Bronchial epithelial cell (primary cell): ENCODE data around the gene ANKS1B. TPM values are rescaled to one million over a fixed set of nuclear protein-coding genes. Genes with fewer than 3 reads are reported as not detected.

ENCODE experiments used
- DNase-seq: peaks from one replicate; pipeline ENCODE4 v3.0.0-alpha.2; 2010; ENCODE audit warnings: low read depth
- FAIRE-seq: peaks from 2 replicates; lab custom pipeline; 2011; peaks lifted over from hg19 to GRCh38; lab: Jason Lieb, UNC
- H3K27me3 ChIP-seq: 2 replicates; pipeline ENCODE4 v1.5.1; 2011; ENCODE audit warnings: low read length; ENCODE audit not compliant: control insufficient read depth, insufficient read depth
- H3K36me3 ChIP-seq: 2 replicates; pipeline ENCODE4 v1.5.1; 2011; ENCODE audit warnings: low read length; ENCODE audit not compliant: control insufficient read depth, insufficient read depth
- H3K4me3 ChIP-seq: 2 replicates; pipeline ENCODE4 v1.5.1; 2011; ENCODE audit warnings: mild to moderate bottlenecking, low read depth, low read length, control low read depth
- total RNA-seq: library from RNA; depleted of rRNA; stranded (reverse); fragments of >200 nt; gene quantifications from 2 replicates; pipeline ENCODE4 v1.2.1, GENCODE V29; 2014
- TF ChIP-seq, protein P1 (sequence below): IDR thresholded peaks from 2 replicates; pipeline ENCODE4 v1.5.1; 2011; ENCODE audit warnings: mild to moderate bottlenecking, moderate library complexity, low read length, control low read depth, inconsistent platforms; ENCODE audit not compliant: insufficient read depth, severe bottlenecking

The ANKS1B gene
- total RNA-seq, 1 donor from 2014 or later = 0.26 TPM

DNA sequence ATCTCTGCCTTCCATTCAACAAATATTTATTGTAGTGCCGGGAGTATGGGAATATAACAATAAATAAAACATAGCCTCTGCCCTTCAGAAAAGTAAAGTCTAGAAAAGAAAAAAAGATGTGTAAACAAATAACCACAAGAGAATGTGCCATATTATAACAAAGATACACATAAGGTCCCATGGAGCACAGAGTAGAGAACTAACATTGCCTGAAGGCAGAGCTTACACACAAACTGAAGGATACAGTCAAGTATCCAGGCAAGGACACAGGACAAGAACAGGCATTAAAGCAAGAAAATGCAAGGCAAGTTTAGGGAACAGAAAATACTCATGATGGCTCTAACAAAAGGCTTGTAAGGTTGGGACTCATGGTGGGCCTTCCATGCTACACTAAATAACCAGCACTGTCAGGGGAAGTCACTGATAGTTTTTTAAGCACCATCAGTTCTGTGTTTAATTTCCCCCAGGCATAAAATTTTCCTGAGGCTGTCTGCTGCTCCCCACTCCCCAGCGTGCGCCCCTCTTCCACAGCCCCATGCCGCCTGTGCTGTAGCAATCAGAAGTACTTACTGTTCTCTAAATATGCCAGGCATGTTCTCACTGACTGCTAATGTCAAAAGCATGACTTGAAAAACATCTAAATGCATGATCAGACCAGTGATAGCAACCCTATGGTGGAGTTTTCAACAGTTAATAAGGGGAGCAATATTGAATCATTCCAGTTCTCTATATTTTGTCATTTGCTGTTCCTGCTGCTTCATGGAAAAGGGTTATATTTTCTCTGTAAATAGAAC is 77.8 kb downstream of the ANKS1B start:
- DNase-seq (no peak), FAIRE-seq (peak; percentile 58)
- no peaks in the 10 kb centered on the region for H3K36me3 ChIP-seq
- H3K27me3 ChIP-seq = no peaks in the 10 kb centered on the region
- TF ChIP-seq, protein P1, sequence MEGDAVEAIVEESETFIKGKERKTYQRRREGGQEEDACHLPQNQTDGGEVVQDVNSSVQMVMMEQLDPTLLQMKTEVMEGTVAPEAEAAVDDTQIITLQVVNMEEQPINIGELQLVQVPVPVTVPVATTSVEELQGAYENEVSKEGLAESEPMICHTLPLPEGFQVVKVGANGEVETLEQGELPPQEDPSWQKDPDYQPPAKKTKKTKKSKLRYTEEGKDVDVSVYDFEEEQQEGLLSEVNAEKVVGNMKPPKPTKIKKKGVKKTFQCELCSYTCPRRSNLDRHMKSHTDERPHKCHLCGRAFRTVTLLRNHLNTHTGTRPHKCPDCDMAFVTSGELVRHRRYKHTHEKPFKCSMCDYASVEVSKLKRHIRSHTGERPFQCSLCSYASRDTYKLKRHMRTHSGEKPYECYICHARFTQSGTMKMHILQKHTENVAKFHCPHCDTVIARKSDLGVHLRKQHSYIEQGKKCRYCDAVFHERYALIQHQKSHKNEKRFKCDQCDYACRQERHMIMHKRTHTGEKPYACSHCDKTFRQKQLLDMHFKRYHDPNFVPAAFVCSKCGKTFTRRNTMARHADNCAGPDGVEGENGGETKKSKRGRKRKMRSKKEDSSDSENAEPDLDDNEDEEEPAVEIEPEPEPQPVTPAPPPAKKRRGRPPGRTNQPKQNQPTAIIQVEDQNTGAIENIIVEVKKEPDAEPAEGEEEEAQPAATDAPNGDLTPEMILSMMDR = no peak
- no peak overlapping the region for H3K4me3 ChIP-seq

DNA sequence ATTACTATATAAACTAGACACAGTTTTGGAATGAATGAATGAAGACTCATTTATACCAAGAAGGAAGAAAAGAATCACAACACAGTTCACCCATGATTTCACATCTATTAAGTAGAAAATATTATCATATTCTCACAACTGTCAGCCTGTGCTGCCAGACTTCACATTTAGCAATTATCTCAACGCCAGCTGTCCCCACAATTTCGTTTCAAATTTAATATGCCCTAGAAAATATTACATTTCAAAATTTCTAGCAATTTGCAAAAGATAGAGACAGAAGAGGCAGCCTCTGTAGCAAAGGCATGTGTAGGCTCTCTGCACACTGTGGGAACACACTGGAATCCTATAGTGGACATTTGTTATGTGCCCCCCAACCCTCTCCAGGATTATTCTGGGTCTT is 83.6 kb downstream of the ANKS1B start:
- no peaks in the 10 kb centered on the region for H3K27me3 ChIP-seq
- TF ChIP-seq, protein P1 = no peak
- no peaks in the 10 kb centered on the region for H3K36me3 ChIP-seq
- H3K4me3 ChIP-seq = no peak overlapping the region
- DNase-seq = no peak
- no peak for FAIRE-seq

DNA sequence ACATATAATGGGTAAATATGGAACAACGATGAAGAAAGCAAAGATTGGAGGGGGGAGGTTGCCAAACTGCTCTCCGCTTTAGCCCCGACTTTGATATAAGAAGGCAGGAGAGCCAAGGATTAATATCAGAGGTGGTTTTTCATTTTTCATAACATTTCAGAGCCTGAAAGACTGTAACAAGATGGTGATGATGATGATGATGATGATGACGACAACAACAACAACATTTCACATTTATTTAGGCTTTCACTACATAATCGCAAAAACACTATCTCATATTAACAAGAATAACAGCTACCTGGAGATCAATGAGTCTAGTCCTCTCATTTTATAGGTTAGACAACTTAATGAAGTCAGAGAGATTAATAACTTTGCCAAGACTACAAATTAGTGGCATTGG is 86.1 kb downstream of the ANKS1B start:
- TF ChIP-seq, protein P1 = no peak
- DNase-seq (no peak), FAIRE-seq (no peak)
- Histone ChIP-seq H3K4me3 (no peak overlapping the region), H3K36me3 (no peaks in the 10 kb centered on the region), H3K27me3 (no peaks in the 10 kb centered on the region)

DNA sequence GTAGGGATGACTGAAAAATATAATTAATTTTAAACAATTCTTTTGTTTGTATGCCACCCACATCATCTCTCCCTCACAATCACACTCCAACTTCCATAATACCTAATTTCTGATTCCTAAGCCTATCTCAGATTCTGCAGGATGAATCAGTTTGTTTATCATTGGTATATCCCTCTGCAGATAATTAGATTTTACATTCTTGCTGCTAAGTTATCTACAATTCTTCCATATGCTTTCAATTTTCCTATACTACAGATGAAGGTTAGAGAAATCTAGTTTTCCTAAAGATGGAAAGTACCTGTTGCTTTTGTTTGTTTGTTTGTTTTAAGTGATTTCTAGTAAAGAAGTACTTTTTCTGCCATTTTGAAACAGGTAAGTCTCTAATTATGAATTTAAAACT is 105.3 kb downstream of the ANKS1B start:
- TF ChIP-seq, protein P1 = no peak
- no peak for FAIRE-seq

DNA sequence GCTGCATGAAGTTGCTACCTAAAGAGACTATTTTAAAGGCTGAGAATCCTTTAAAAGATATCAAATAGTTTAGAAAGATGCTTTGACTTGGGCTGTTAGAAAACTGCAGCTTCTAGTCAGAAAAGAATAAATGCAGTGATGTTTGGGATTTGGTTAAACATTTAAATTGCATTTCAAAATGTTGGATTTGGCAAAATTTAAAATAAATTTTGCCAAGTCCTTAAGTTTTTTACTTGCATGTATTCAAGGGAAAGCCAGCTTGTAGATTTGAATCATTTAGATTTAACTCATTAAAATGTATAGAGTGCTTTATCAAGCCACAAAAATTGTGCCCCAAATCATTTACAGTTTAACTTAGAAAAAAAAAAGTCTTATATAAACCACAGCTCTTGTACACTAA is 109.7 kb downstream of the ANKS1B start:
- FAIRE-seq (no peak), DNase-seq (no peak)
- H3K27me3 ChIP-seq = no peaks in the 10 kb centered on the region
- no peaks in the 10 kb centered on the region for H3K36me3 ChIP-seq
- no peak overlapping the region for H3K4me3 ChIP-seq
- TF ChIP-seq, protein P1 = no peak

More for the DNA sequence above, 105.3 kb downstream of the ANKS1B start:
- no peak for DNase-seq
- Histone ChIP-seq H3K27me3 (no peaks in the 10 kb centered on the region), H3K4me3 (no peak overlapping the region), H3K36me3 (no peaks in the 10 kb centered on the region)

DNA sequence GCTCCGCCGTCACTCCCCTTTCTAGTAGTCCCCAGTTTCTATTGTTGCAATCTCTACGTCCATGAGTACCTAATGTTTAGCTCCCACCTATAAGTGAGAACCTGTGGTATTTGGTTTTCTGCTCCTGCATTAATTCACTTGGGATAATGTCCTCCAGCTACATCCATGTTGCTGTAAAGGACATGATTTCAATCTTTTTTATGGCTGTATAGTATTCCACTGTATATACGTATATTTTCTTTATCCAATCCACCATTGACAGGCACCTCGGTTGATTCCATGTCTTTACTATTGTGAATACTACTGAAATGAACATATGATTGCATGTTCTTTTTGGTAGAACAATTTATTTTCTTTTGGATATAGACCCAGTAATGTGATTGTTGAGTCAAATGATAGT is 114.7 kb downstream of the ANKS1B start:
- DNase-seq (no peak), FAIRE-seq (no peak)
- no peaks in the 10 kb centered on the region for H3K36me3 ChIP-seq
- TF ChIP-seq, protein P1 = no peak
- H3K27me3 ChIP-seq = no peaks in the 10 kb centered on the region
- no peak overlapping the region for H3K4me3 ChIP-seq
